AG09309 (cell line): ENCODE data around the gene PLPPR4.

Source experiments
- DNase-seq: peaks from one replicate; pipeline ENCODE4 v3.0.0-alpha.2; 2010; ENCODE audit warnings: low read depth
- H3K4me3 ChIP-seq: 2 replicates; pipeline ENCODE4 v1.5.1; 2011; ENCODE audit warnings: mild to moderate bottlenecking, low read depth, low read length, moderate library complexity; ENCODE audit not compliant: control insufficient read depth
- TF ChIP-seq, protein P1 (sequence below): IDR thresholded peaks from 2 replicates; pipeline ENCODE4 v1.5.1; 2011; ENCODE audit warnings: mild to moderate bottlenecking, low read depth, low read length, inconsistent platforms; ENCODE audit not compliant: insufficient read depth, control insufficient read depth; ENCODE audit errors: missing control alignments

The PLPPR4 gene

DNA sequence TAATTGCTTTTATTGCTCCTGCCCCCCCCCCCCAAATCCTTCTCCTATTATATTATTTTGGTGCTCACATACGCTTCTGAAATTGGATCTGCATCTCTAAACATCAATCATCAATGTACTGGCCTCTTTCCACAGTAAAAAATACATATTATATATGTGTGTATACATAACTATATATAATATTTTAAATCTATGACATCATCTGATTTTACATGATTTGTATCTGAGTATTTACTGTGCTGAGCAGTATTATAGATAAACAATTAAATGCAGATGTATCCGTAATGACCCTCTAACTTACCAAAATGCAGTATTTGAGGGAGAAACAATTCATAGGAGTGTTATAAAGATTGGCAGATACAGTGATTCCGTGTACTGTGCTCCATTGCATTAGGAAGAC, 832 bp downstream of the PLPPR4 start:
- no peak for DNase-seq
- TF ChIP-seq, protein P1, sequence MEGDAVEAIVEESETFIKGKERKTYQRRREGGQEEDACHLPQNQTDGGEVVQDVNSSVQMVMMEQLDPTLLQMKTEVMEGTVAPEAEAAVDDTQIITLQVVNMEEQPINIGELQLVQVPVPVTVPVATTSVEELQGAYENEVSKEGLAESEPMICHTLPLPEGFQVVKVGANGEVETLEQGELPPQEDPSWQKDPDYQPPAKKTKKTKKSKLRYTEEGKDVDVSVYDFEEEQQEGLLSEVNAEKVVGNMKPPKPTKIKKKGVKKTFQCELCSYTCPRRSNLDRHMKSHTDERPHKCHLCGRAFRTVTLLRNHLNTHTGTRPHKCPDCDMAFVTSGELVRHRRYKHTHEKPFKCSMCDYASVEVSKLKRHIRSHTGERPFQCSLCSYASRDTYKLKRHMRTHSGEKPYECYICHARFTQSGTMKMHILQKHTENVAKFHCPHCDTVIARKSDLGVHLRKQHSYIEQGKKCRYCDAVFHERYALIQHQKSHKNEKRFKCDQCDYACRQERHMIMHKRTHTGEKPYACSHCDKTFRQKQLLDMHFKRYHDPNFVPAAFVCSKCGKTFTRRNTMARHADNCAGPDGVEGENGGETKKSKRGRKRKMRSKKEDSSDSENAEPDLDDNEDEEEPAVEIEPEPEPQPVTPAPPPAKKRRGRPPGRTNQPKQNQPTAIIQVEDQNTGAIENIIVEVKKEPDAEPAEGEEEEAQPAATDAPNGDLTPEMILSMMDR, result no peak
- no peak overlapping the region for H3K4me3 ChIP-seq

DNA sequence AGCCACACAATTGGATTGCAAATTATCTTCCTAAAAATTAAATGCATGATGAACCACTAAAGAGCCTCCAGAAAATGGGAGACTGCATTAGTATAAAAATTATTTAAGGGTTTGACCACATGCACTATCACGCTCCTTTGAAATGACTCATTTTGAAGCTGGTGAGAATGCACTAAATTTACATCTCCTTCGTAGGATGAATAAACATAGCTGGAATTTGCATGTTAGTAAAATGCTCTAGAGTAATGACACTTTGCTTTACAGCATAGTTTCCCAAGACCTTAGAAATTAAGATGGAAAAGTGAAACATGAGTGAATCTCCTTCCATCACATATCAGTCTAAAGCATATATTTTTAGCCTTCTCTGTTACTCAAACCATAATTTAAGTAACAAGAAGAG, 2.4 kb downstream of the PLPPR4 start:
- DNase-seq, result peak; percentile 86
- TF ChIP-seq, protein P1, result no peak
- H3K4me3 ChIP-seq, result no peak overlapping the region

- no peak overlapping the region for H3K4me3 ChIP-seq
- peak; percentile 25 for DNase-seq
- TF ChIP-seq, protein P1, result no peak
These were observed 3.7 kb downstream of the PLPPR4 start for GRCh38 chr1:99268021-99268420.

GRCh38 chr1:99269321-99269720, 5.0 kb downstream of the PLPPR4 start:
- H3K4me3 ChIP-seq, result no peak overlapping the region
- TF ChIP-seq, protein P1, result no peak
- DNase-seq, result no peak

GRCh38 chr1:99270646-99271045, 6.4 kb downstream of the PLPPR4 start:
- H3K4me3 ChIP-seq, result no peak overlapping the region
- DNase-seq, result no peak
- TF ChIP-seq, protein P1, result no peak

DNA sequence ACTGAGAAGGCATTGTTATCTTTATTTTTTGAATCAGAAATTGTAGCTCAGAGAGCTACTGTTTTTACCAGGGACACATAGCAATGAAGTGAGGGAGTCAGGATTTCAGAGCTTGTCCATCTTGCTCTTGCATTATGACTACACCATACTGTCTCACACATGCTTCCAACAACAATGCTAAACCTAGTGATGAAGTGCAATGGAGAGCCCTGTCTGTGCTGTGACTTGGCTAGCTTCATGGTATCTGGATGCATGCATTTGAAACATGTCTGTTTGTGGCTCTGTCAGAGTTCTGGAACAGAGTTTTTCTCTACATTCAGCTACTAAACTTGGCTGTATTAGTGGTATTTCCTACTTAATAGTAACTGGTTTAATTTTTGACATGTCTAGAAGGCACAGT, 7.0 kb downstream of the PLPPR4 start:
- TF ChIP-seq, protein P1, result no peak
- H3K4me3 ChIP-seq, result no peak overlapping the region
- no peak for DNase-seq

DNA sequence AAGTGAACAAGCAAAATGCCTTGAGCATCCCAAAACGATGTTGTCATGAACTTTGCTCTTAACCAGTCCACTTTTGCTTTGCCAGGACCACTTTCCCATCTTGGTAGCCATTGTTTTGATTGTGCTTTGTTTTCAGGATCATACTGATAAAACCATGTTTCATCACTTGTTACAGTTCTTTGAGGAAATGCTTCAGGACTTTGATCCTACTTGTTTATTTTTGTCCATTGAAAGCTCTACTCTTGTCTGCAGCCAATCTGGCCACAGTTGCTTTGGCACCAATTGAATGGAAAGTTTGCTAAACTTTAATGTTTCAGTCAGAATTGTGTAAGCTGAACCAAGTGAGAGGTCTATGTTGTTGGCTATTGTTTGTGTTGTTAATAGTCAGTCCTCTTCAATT, 12.8 kb downstream of the PLPPR4 start:
- no peak overlapping the region for H3K4me3 ChIP-seq

More for the DNA sequence above, 12.8 kb downstream of the PLPPR4 start:
- DNase-seq, result no peak
- TF ChIP-seq, protein P1, result no peak
